Esophagus mucosa (tissue), 1 donor: ENCODE results near the gene AUH. TPM values are rescaled to one million over a fixed set of nuclear protein-coding genes. Genes with fewer than 3 reads are reported as not detected.
"Not testable (repeated sequence)": the region's sequence is repeated elsewhere in the genome, so short reads cannot be mapped to it uniquely, and the experiment has no call there.

ENCODE experiments used
- ATAC-seq: fragments of 200-7000 bp; cut with Tn5 transposase; one replicate; pipeline ENCODE4 v1.9.1; 2020
- total RNA-seq: library from RNA; stranded (reverse); gene quantifications from one replicate; pipeline ENCODE4 v1.2.4, GENCODE V29; 2023
- donor health status: DM: yes; HTN: yes; CAD: no.

Gene AUH
- 10.4 TPM for total RNA-seq

DNA sequence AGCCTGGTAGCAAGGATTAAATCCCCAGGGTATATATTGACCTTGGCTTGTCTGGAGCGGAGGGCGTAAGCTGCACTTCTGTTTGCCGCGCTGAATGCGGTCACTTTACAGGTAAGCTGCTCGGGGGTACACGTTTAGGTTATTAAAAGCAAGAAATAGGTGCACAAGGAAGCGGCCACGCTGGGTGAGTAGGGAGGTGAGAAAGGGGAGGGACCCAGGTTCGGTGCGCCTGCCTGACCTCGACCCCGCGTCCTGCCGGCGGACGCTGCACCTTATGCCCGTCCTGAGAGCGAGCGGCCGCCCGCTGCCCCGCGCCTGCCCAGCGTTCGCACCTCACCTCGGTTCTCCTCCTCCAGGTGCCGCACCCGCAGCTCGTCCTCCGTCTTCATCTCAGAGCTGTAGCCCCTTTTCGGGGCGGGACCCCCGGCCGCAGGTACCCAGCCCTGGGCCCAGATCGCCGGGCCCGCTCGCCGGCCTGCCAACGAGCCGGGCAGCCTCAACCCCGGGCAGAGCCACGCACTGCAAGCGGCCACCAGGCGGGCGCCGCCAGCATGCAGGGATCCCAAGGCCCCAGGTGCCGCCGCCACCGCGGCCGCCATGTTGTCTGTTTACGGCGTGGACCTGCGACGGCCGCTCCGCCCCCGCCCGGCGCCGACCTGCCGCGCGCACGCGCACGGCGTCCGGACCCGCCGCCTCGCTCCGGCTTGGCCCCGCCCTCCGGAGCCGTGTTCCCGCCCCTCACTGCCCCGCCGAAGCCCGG, at the start of gene AUH:
Gene AUH (minus strand): TSS at position 628 of the 760 bp plus-strand sequence. CDS start 29 bp downstream, at position 599.
- ATAC-seq, result peak; percentile 97

DNA sequence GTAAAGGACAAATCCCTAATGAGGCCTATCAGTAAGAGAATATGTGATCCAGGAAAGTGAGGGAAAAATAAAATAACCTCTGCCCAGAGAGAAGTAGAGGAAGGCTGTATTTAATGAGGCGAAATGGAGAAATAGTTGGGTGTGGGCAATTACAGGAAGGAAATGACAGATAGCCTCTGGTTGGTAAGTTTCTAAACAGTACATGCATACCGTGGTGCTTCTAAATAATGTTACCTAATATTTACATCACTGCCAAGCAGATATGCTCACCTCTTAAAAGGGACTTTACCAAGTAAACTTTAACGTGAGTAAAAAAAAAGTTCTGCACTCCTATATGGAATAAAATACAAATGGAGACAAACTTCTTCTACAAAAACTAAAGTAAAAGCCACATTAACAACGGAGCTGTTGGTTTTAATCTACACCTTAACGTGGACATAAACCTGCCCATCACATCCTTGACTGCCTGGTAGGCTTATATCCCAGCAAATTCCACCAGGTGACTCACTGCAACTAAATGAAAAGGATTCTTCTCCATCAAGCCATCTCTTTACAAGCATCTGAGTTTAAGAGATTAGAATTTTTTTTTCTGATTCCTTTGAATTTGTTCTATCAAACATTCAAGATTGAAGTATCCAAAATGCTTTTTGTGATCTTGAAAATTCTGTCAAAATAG, 49.5 kb upstream of the AUH start:
- ATAC-seq, result peak; percentile 38

DNA sequence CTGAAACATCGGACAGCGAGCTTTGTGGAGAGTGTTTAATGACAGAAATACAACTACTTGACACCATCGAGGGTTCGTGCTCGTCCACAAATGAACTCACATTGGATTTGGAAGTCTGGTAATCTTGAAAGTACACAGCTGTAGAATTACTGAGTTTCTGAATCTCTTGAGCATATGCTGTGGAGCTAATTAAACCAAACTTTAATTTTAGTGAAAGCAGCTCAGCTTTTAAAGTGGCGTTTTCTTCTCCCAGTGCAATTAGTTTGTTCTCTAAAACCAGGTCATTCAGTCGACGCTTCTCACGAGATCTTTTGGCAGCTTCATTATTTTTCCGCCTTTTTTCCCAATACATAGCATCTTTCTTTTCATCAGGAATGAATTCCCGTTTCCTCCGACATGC, 48.4 kb upstream of the AUH start:
- ATAC-seq, result no peak

- no peak for ATAC-seq
These were observed 46.8 kb upstream of the AUH start for GRCh38 chr9:91408475-91408874.

DNA sequence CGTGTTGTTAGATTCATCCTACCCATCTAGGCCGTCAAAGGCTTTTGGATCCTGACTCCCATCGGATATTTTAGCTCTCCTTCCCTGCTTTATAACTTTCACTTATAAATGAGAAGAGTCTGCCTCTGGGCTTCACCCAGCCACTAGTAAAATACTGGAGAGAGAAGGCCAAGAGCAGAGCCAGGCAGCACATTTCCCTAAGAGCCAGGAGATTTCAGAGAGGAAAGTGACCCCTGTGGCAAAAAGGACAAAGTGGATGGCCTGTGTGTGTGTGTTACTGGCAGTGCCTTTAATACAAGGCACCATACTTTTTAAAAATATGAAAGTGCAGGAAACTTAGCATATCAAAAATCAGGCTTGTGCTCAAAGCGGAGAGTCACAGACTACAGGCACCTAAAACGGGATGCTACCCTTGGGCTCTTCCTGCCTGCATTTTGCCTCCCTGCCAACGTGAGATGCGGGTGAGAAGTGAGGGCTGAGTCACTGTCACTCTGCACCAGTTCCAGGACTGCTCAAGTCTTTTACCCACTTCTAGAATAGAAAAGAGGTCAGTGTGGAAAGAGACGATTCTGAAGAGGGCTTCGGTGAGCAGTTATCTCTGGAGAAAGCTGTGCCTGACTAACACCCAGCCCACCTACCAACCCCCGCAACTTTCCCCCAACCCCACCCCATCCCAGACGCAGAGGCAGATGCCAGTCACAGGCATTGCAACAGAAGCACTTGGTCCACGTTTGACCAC, 46.0 kb upstream of the AUH start:
- ATAC-seq, result no peak

DNA sequence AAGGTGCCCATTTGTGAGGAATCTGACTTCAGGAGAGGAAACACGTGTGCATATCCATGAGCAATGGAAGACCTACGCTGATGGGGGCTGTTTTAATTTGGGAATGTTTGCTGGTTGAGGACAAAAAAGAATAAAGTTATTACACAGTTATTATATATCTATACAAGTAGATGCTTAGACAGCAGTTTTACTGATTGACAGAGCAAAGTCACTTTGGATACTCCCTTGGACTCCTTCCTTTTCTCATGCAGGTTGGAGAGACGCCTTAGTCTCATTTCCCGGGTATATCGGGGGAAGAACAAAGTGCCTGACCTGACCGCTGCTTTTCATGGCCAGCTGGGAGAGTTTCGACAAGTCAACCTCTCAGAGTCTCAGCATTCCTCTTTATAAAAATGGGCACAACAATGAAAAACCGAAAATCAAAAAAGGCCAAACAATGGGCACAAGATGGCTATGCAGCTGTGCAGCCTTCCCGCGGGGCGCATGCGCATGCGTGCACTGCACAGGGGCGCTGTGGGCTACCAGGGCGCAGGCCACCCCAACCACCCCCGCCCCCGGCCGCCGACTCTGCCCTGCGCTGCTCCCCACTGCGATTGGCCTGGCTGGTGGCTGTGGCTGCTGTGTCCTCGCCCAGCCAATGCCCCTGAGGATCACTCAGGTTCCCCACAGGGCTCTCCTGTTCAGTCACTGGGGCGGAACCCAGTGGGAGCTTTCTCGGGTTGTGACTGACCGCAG, 43.8 kb upstream of the AUH start:
- ATAC-seq, result no peak

DNA sequence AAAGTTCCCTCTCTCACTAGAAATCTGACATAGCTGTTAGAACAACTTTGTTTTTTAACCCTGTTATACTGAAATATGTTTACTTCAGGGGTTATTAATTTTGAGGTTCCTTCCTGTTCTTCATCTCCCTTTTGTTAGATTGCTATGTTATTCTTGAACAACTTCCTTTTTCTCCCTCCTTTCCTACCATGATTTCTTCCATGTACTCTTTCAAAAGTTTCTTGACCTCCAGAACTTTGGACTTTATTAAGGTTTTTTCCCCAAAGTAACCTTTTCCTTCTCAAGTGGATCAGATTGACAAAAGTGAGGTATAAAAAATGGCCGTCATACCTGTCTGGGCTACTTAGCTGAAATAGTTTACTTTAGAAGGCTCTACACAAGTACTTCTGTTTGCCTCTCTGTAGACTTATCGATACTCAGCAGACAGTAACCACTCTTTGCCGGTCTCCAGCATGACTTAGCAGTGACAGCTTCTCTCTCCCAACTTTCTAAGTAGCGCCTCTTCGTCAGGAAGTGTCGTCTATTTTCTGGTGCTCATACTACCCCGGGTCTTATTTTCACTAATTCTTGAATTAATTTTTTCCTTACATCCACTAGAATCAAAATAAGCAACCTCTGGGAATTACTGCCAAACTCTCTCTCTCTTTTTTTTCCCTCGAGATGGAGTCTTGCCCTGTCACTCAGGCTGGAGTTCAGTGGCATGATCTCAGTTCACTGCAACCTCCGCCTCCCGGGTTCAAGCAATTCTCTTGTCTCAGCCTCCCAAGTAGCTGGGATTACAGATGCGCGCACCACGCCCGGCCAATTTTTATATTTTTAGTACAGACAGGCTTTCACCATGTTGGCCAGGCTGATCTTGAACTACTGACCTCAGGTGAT, 42.2 kb upstream of the AUH start:
- no peak for ATAC-seq

DNA sequence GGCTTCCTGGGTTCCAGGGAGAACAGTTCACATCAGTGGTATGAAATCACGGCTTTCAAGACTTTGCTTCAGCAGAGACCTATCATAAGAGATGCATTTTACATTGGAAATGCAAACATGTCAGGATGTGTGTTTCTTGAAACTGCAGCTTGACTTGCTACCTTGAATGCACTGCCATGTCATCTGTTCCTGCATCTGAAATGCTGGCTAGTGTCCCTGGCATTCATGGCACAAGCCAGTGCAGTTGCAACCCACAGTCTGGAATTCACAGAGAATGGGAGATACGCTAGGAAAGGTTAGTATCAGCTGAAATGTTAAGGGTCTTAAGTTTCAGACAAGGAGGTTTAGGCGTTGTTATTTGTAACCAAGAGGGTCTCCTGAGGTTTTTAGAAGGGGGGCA, 37.2 kb upstream of the AUH start:
- ATAC-seq, result no peak

DNA sequence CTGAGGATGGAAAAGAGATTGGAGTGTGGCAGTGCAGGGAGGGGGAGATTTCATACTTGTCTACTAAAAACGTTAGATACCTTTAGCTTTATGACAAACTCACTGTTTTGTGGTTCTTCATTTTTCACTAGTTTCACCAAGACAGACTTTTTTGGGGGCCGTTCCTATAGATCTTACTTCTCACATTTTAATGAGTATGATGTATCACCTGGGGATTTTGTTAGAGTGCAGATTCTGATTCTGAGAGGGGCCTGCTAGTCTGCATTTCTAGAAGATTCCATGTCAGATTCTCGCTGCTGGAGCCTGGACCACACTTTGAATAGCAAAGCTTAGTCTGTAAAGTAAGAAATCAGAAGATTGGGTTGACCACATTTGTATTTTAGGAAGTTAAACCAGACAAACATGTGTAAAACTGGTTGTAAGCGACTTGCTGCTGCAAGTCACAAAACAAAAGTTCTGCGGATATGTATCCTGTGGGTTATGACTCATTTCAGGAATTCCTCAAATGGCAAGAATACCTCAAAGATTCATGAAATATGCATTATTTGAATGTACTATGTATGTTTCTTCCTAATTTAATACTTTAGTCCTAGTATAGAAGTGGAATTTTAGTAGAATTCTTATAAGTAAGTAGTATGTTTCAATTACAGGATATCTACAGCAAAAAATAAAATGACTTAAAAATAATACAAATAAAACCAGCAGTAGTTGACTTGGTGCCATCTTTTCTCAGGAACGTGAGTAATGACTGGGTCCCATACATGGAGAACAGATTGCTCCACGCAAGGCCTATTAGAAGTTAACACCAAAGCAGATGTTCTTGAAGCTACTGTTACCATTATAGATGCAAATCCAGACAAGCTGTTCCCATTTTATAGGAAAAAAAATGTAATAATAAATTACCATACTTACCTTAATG, 34.1 kb upstream of the AUH start:
- ATAC-seq, result peak; percentile 60

- peak; percentile 76 for ATAC-seq
These were observed 33.4 kb upstream of the AUH start for GRCh38 chr9:91395106-91395552.

DNA sequence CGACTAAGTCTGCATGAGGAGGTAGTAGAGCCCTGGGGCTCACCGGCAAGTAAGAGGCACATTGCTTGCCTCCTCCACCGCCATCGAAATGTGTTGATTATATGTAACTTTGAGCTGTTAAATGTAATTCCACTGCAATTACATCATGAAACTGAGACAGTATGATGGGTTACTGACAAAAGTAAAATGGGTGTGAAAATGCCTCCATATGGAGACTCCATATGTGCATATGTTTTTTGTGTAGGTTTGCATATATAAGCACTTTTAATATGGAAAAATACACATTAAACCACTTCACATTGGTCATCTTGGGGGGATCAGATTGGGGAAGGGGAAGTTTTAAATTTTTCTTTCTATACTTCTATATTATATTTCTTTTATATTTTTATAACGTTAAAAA, 32.1 kb upstream of the AUH start:
- no peak for ATAC-seq

GRCh38 chr9:91392435-91392834, 30.7 kb upstream of the AUH start:
- no peak for ATAC-seq

DNA sequence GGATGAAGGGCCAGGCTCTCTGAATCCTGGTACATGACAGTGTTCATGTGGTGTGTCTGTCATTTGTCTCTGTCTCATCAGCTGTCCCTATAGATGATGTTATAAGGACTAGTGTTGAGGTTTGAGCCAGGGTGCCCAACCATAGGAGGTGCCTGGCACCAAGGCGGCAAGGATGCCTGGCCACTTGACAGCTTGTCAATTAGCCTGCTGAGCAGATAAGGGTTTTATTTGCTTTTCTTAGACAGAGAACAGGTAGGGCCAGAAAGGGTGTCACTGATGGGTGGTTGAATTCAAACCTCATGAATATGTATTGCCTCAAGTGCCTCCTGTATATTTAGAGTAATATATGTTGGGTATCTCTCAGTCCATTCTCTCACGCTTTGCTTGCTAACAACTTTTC, 30.1 kb upstream of the AUH start:
- ATAC-seq, result no peak

- no peak for ATAC-seq
These were observed 29.7 kb upstream of the AUH start for GRCh38 chr9:91391412-91391811.

DNA sequence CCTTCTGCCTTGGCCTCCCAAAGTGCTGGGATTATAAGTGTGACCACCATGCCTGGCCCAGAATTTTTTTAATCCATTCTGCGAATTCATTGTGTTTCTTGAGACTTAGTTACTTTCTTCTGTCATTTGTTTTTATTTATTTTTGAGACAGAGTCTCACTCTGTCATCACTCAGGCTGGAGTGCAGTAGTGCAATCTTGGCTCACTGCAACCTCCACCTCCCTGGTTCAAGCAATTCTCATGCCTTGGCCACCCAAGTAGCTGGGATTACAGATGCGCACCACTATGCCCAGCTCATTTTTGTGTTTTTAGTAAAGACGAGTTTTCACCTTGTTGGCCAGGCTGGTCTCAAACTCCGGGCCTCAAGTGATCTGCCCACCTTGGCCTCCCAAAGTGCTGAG, 28.0 kb upstream of the AUH start:
- ATAC-seq, result not testable (repeated sequence)

GRCh38 chr9:91386765-91387164, 25.0 kb upstream of the AUH start:
- no peak for ATAC-seq

DNA sequence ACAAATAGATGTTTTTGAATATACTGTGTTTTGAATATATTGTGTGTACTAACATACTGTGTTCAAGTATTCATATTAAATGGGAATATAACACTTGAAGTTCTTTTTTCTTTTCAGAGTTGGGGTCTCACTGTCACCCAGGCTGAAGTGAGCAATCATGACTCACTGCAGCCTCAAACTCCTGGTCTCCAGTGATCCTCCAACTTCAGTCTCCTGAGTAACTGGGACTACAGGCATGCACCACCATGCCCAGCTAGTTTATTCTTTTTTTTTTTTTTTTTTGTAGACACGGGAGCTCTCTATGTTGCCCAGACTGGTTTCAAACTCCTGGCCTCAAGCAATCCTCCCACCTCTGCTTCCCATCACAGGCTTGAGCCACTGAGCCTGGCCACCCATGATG, 23.2 kb upstream of the AUH start:
- ATAC-seq, result no peak

- ATAC-seq, result no peak
These were observed 21.9 kb upstream of the AUH start for GRCh38 chr9:91383577-91383976.

- no peak for ATAC-seq
These were observed 20.6 kb upstream of the AUH start for GRCh38 chr9:91382298-91382697.

DNA sequence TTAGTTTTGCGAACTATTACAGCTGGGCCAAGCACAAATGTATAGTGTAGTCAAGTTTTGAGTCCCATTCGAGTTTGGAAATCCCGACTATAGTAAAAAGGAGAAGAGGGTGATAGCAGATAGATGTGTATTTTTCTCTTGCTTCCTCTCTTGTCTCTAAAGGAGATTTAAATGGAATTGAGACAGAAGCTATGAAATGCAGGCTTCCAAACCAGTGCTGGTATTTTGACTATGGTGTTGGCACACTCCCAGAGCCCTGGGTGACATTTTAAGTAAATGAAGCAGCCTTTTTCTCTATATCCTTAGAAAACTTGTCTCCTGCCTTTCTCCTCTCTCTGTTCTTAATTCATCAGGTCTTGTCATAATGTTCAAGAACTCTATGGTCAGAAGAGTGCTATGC, 17.7 kb upstream of the AUH start:
- ATAC-seq, result no peak

- ATAC-seq, result no peak
These were observed 17.0 kb upstream of the AUH start for GRCh38 chr9:91378695-91379127.
